GM23338 (cell line): ENCODE measurements around the gene DNAH11. TPM values are rescaled to one million over a fixed set of nuclear protein-coding genes. Genes with fewer than 3 reads are reported as not detected.

Experiments
- ATAC-seq: fragments of 200-7000 bp; cut with Tn5 transposase; 3 replicates; pipeline ENCODE4 v1.9.1; 2020
- DNase-seq: peaks from one replicate; pipeline ENCODE4 v3.0.0-alpha.2; 2015; ENCODE audit warnings: low spot score
- H2AFZ ChIP-seq: fragments of 200-600 bp; sonication (generic); 2 replicates; pipeline ENCODE4 v1.8.0; 2016; ENCODE audit warnings: antibody characterized with exemption, mild to moderate bottlenecking, moderate library complexity
- H3F3A ChIP-seq: fragments of 200-600 bp; sonication (generic); replicated peaks from 2 replicates; pipeline ENCODE4 v1.8.0; 2017; ENCODE audit warnings: antibody characterized with exemption, mixed run types, low read depth
- H3K27ac ChIP-seq: fragments of 200-600 bp; sonication (generic); 2 replicates; pipeline ENCODE4 v1.6.1; 2016; ENCODE audit warnings: low read depth
- H3K27me3 ChIP-seq: fragments of 200-600 bp; sonication (generic); 2 replicates; pipeline ENCODE4 v1.8.0; 2016; ENCODE audit warnings: mild to moderate bottlenecking, mixed run types, moderate library complexity; ENCODE audit not compliant: insufficient read depth
- H3K36me3 ChIP-seq: fragments of 200-600 bp; sonication (generic); 2 replicates; pipeline ENCODE4 v1.8.0; 2016; ENCODE audit warnings: mild to moderate bottlenecking; ENCODE audit not compliant: insufficient read depth
- H3K4me1 ChIP-seq: fragments of 200-600 bp; sonication (generic); 2 replicates; pipeline ENCODE4 v1.8.0; 2016; ENCODE audit warnings: mild to moderate bottlenecking, moderate library complexity; ENCODE audit not compliant: insufficient read depth
- H3K4me2 ChIP-seq: fragments of 200-600 bp; sonication (generic); 2 replicates; pipeline ENCODE4 v1.7.1; 2017; ENCODE audit warnings: mixed run types
- H3K4me3 ChIP-seq: fragments of 200-600 bp; sonication (generic); 2 replicates; pipeline ENCODE4 v1.6.1; 2016; ENCODE audit warnings: mixed run types
- H3K79me2 ChIP-seq: fragments of 200-600 bp; sonication (generic); replicated peaks from 2 replicates; pipeline ENCODE4 v1.8.0; 2017; ENCODE audit warnings: mild to moderate bottlenecking; ENCODE audit not compliant: insufficient read depth
- H3K9me2 ChIP-seq: fragments of 200-600 bp; sonication (generic); 2 replicates; pipeline ENCODE4 v1.8.0; 2017; ENCODE audit not compliant: insufficient read depth
- H4K20me1 ChIP-seq: fragments of 200-600 bp; sonication (generic); replicated peaks from 2 replicates; pipeline ENCODE4 v1.8.0; 2017; ENCODE audit warnings: mild to moderate bottlenecking; ENCODE audit not compliant: insufficient read depth
- H3K27ac Mint-ChIP-seq: 2 replicates; pipeline ENCODE4 v1.8.0; 2020; ENCODE audit warnings: inconsistent platforms, mild to moderate bottlenecking, moderate library complexity, mixed read lengths
- H3K27me3 Mint-ChIP-seq: 3 replicates; pipeline ENCODE4 v1.8.0; 2022; ENCODE audit warnings: low read depth, mild to moderate bottlenecking, moderate library complexity, mixed read lengths, inconsistent platforms; ENCODE audit not compliant: insufficient read depth, poor library complexity
- H3K36me3 Mint-ChIP-seq: 3 replicates; pipeline ENCODE4 v1.8.0; 2021; ENCODE audit warnings: low read depth, mild to moderate bottlenecking, inconsistent platforms, moderate library complexity, mixed read lengths
- H3K4me1 Mint-ChIP-seq: 3 replicates; pipeline ENCODE4 v1.8.0; 2020; ENCODE audit warnings: mild to moderate bottlenecking, inconsistent platforms, mixed read lengths
- H3K4me3 Mint-ChIP-seq: 3 replicates; pipeline ENCODE4 v1.8.0; 2021; ENCODE audit warnings: moderate library complexity, mild to moderate bottlenecking, inconsistent platforms, mixed read lengths
- H3K9me3 Mint-ChIP-seq: 3 replicates; pipeline ENCODE4 v1.8.0; 2020; ENCODE audit warnings: moderate library complexity, mild to moderate bottlenecking, inconsistent platforms, mixed read lengths
- CREB1 ChIP-seq: fragments of 250-450 bp; sonication (Bioruptor Pico); IDR thresholded peaks from 2 replicates; pipeline ENCODE4 v1.5.0; 2020; ENCODE audit warnings: low read depth, mild to moderate bottlenecking, moderate library complexity
- EZH2 ChIP-seq: fragments of 200-600 bp; sonication (generic); IDR thresholded peaks from one replicate; pipeline ENCODE4 v1.8.0; 2017; ENCODE audit warnings: antibody characterized with exemption, mild to moderate bottlenecking, low read depth; ENCODE audit not compliant: unreplicated experiment
- EZH2phosphoT487 ChIP-seq: fragments of 200-600 bp; sonication (generic); IDR thresholded peaks from one replicate; pipeline ENCODE4 v1.8.1; 2018; ENCODE audit warnings: antibody characterized with exemption; ENCODE audit not compliant: unreplicated experiment
- JUNB ChIP-seq: IDR thresholded peaks from one replicate; pipeline ENCODE4 v1.6.1; 2016; ENCODE audit warnings: antibody characterized with exemption; ENCODE audit not compliant: unreplicated experiment
- NANOG ChIP-seq: IDR thresholded peaks from 2 replicates; pipeline ENCODE4 v1.6.1; 2016; ENCODE audit warnings: antibody characterized with exemption, borderline replicate concordance
- POLR2AphosphoS5 ChIP-seq: IDR thresholded peaks from 2 replicates; pipeline ENCODE4 v1.6.1; 2016; ENCODE audit warnings: antibody characterized with exemption, low read depth
- STAT1 ChIP-seq: IDR thresholded peaks from one replicate; pipeline ENCODE4 v1.6.1; 2016; ENCODE audit warnings: antibody characterized with exemption; ENCODE audit not compliant: unreplicated experiment
- ZNF114 ChIP-seq: fragments of 250-450 bp; sonication (Bioruptor Pico); IDR thresholded peaks from 2 replicates; pipeline ENCODE4 v1.5.0; 2020; ENCODE audit warnings: mild to moderate bottlenecking, moderate library complexity
- ZNF331 ChIP-seq: fragments of 250-450 bp; sonication (Bioruptor Pico); IDR thresholded peaks from 2 replicates; pipeline ENCODE4 v1.5.0; 2020; ENCODE audit warnings: low read depth, mild to moderate bottlenecking, moderate library complexity
- polyA plus RNA-seq: library from polyadenylated mRNA; unstranded; fragments of >200 nt; fragmentation: Nextera tagmentation; extraction: Ambion mirVana; gene quantifications from 2 replicates; pipeline ENCODE4 v1.2.1, GENCODE V29; 2016
- total RNA-seq: library from RNA; depleted of rRNA; stranded (reverse); fragments of >200 nt; shearing (Covaris generic); gene quantifications from 2 replicates; pipeline ENCODE4 v1.2.3, GENCODE V29; 2014
- TF ChIP-seq, protein P1 (sequence below): IDR thresholded peaks from one replicate; pipeline ENCODE4 v1.6.1; 2018; ENCODE audit warnings: antibody characterized with exemption; ENCODE audit not compliant: unreplicated experiment
- TF ChIP-seq, protein P2 (sequence below): IDR thresholded peaks from 2 replicates; pipeline ENCODE4 v1.6.1; 2016; ENCODE audit warnings: antibody characterized with exemption
- TF ChIP-seq, protein P3 (sequence below), 2 experiments: fragments of 200-600 bp in 1 of 2; sonication (generic) in 1 of 2; conservative IDR thresholded peaks; 2 replicates each; pipeline versions ENCODE4 v1.5.1 to v1.6.1; 2016 to 2017; ENCODE audit warnings: antibody characterized with exemption in 2 of 2, low read depth in 2 of 2, mild to moderate bottlenecking in 2 of 2, moderate library complexity in 1 of 2
- TF ChIP-seq, protein P4 (sequence below): fragments of 250-450 bp; sonication (Bioruptor Pico); IDR thresholded peaks from 2 replicates; pipeline ENCODE4 v1.5.0; 2020; ENCODE audit warnings: mild to moderate bottlenecking, moderate library complexity

Gene DNAH11
- total and polyA plus RNA-seq, 2 experiments from 2014 or later, result 9.3 TPM

DNA sequence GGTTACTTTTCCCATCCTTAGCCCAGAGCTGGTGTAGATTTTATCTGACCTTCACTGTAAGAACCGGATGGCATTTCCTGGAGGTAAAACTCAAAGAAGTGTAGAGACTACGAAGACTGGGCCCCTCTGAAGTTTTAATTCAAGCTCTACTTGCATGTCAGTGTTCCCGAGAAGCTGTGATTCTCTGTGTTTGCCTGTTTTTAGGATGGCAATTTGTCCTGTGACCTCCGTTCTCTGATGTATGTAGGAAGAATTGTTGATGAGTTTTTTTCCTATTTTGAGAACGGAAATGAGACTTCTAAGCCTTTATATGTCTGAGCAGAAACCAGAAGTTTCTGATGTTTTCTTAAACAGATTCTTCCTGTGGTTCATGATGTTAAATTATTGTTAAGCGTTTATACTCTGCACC, 308.7 kb downstream of the DNAH11 start:
- Histone ChIP-seq H3K4me2 (no peak overlapping the region), H3K27me3 (no peaks in the 10 kb centered on the region), H3K79me2 (no peaks in the 10 kb centered on the region), H3K4me3 (no peak overlapping the region), H3K9me2 (no peaks in the 10 kb centered on the region), H2AFZ (no peak overlapping the region), H3K36me3 (no peaks in the 10 kb centered on the region), H3K4me1 (no peaks in the 10 kb centered on the region), H4K20me1 (no peaks in the 10 kb centered on the region), H3F3A (no peaks in the 10 kb centered on the region), H3K27ac (no peak overlapping the region)
- Mint-ChIP-seq H3K27ac (no peak overlapping the region), H3K9me3 (0 out of 3 replicates have a peak, but pooled peaks cover 2% of the 10 kb centered on the region), H3K4me1 (no peaks in the 10 kb centered on the region), H3K4me3 (no peak overlapping the region), H3K36me3 (peaks cover 7% of the 10 kb centered on the region; the same call in 2 of the 3 replicates), H3K27me3 (no peaks in the 10 kb centered on the region)
- ATAC-seq (no peak), DNase-seq (no peak)
- TF ChIP-seq POLR2AphosphoS5 (no peak), EZH2 (no peak), JUNB (no peak), EZH2phosphoT487 (no peak), ZNF331 (CRISPR knock-in tag) (no peak), ZNF114 (no peak), NANOG (no peak), CREB1 (CRISPR knock-in tag) (no peak), STAT1 (no peak)
- TF ChIP-seq, protein P1, sequence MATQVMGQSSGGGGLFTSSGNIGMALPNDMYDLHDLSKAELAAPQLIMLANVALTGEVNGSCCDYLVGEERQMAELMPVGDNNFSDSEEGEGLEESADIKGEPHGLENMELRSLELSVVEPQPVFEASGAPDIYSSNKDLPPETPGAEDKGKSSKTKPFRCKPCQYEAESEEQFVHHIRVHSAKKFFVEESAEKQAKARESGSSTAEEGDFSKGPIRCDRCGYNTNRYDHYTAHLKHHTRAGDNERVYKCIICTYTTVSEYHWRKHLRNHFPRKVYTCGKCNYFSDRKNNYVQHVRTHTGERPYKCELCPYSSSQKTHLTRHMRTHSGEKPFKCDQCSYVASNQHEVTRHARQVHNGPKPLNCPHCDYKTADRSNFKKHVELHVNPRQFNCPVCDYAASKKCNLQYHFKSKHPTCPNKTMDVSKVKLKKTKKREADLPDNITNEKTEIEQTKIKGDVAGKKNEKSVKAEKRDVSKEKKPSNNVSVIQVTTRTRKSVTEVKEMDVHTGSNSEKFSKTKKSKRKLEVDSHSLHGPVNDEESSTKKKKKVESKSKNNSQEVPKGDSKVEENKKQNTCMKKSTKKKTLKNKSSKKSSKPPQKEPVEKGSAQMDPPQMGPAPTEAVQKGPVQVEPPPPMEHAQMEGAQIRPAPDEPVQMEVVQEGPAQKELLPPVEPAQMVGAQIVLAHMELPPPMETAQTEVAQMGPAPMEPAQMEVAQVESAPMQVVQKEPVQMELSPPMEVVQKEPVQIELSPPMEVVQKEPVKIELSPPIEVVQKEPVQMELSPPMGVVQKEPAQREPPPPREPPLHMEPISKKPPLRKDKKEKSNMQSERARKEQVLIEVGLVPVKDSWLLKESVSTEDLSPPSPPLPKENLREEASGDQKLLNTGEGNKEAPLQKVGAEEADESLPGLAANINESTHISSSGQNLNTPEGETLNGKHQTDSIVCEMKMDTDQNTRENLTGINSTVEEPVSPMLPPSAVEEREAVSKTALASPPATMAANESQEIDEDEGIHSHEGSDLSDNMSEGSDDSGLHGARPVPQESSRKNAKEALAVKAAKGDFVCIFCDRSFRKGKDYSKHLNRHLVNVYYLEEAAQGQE, result no peak
- TF ChIP-seq, protein P2, sequence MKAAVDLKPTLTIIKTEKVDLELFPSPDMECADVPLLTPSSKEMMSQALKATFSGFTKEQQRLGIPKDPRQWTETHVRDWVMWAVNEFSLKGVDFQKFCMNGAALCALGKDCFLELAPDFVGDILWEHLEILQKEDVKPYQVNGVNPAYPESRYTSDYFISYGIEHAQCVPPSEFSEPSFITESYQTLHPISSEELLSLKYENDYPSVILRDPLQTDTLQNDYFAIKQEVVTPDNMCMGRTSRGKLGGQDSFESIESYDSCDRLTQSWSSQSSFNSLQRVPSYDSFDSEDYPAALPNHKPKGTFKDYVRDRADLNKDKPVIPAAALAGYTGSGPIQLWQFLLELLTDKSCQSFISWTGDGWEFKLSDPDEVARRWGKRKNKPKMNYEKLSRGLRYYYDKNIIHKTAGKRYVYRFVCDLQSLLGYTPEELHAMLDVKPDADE, result no peak
- TF ChIP-seq, protein P3, sequence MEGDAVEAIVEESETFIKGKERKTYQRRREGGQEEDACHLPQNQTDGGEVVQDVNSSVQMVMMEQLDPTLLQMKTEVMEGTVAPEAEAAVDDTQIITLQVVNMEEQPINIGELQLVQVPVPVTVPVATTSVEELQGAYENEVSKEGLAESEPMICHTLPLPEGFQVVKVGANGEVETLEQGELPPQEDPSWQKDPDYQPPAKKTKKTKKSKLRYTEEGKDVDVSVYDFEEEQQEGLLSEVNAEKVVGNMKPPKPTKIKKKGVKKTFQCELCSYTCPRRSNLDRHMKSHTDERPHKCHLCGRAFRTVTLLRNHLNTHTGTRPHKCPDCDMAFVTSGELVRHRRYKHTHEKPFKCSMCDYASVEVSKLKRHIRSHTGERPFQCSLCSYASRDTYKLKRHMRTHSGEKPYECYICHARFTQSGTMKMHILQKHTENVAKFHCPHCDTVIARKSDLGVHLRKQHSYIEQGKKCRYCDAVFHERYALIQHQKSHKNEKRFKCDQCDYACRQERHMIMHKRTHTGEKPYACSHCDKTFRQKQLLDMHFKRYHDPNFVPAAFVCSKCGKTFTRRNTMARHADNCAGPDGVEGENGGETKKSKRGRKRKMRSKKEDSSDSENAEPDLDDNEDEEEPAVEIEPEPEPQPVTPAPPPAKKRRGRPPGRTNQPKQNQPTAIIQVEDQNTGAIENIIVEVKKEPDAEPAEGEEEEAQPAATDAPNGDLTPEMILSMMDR (conservative IDR thresholded peaks at IDR 0.05; ENCODE audit: low read depth in 2 of 2), result no peak
- TF ChIP-seq, protein P4, sequence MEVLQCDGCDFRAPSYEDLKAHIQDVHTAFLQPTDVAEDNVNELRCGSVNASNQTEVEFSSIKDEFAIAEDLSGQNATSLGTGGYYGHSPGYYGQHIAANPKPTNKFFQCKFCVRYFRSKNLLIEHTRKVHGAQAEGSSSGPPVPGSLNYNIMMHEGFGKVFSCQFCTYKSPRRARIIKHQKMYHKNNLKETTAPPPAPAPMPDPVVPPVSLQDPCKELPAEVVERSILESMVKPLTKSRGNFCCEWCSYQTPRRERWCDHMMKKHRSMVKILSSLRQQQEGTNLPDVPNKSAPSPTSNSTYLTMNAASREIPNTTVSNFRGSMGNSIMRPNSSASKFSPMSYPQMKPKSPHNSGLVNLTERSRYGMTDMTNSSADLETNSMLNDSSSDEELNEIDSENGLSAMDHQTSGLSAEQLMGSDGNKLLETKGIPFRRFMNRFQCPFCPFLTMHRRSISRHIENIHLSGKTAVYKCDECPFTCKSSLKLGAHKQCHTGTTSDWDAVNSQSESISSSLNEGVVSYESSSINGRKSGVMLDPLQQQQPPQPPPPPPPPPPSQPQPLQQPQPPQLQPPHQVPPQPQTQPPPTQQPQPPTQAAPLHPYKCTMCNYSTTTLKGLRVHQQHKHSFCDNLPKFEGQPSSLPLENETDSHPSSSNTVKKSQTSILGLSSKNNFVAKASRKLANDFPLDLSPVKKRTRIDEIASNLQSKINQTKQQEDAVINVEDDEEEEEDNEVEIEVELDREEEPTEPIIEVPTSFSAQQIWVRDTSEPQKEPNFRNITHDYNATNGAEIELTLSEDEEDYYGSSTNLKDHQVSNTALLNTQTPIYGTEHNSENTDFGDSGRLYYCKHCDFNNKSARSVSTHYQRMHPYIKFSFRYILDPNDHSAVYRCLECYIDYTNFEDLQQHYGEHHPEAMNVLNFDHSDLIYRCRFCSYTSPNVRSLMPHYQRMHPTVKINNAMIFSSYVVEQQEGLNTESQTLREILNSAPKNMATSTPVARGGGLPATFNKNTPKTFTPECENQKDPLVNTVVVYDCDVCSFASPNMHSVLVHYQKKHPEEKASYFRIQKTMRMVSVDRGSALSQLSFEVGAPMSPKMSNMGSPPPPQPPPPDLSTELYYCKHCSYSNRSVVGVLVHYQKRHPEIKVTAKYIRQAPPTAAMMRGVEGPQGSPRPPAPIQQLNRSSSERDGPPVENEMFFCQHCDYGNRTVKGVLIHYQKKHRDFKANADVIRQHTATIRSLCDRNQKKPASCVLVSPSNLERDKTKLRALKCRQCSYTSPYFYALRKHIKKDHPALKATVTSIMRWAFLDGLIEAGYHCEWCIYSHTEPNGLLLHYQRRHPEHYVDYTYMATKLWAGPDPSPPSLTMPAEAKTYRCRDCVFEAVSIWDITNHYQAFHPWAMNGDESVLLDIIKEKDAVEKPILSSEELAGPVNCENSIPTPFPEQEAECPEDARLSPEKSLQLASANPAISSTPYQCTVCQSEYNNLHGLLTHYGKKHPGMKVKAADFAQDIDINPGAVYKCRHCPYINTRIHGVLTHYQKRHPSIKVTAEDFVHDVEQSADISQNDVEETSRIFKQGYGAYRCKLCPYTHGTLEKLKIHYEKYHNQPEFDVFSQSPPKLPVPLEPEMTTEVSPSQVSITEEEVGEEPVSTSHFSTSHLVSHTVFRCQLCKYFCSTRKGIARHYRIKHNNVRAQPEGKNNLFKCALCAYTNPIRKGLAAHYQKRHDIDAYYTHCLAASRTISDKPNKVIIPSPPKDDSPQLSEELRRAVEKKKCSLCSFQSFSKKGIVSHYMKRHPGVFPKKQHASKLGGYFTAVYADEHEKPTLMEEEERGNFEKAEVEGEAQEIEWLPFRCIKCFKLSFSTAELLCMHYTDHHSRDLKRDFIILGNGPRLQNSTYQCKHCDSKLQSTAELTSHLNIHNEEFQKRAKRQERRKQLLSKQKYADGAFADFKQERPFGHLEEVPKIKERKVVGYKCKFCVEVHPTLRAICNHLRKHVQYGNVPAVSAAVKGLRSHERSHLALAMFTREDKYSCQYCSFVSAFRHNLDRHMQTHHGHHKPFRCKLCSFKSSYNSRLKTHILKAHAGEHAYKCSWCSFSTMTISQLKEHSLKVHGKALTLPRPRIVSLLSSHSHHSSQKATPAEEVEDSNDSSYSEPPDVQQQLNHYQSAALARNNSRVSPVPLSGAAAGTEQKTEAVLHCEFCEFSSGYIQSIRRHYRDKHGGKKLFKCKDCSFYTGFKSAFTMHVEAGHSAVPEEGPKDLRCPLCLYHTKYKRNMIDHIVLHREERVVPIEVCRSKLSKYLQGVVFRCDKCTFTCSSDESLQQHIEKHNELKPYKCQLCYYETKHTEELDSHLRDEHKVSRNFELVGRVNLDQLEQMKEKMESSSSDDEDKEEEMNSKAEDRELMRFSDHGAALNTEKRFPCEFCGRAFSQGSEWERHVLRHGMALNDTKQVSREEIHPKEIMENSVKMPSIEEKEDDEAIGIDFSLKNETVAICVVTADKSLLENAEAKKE, result no peak
